Measurements from ENCODE around the gene ADAMTS8.
"Not testable (repeated sequence)": the region's sequence is repeated elsewhere in the genome, so short reads cannot be mapped to it uniquely, and the experiment has no call there.

The ADAMTS8 gene

GRCh38 chr11:130459521-130459920, 31.1 kb upstream of the ADAMTS8 start:
- no peak for DNase-seq

DNA sequence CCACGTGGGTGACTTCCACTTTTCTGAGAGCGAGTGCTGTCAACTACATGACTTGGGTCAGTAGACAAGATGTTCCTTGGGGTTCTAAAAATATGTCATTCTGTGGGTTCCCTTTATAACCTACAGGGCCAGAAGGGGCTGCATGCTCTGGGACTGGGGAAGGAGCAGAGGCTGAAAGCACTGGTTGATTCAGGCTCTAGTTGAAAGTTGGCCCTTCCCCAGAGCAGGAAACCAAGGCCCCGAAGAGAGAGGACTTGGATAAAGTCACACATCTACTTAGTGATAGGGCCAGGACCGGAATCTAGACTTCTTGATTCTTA, 30.0 kb upstream of the ADAMTS8 start:
- no peak for DNase-seq

DNA sequence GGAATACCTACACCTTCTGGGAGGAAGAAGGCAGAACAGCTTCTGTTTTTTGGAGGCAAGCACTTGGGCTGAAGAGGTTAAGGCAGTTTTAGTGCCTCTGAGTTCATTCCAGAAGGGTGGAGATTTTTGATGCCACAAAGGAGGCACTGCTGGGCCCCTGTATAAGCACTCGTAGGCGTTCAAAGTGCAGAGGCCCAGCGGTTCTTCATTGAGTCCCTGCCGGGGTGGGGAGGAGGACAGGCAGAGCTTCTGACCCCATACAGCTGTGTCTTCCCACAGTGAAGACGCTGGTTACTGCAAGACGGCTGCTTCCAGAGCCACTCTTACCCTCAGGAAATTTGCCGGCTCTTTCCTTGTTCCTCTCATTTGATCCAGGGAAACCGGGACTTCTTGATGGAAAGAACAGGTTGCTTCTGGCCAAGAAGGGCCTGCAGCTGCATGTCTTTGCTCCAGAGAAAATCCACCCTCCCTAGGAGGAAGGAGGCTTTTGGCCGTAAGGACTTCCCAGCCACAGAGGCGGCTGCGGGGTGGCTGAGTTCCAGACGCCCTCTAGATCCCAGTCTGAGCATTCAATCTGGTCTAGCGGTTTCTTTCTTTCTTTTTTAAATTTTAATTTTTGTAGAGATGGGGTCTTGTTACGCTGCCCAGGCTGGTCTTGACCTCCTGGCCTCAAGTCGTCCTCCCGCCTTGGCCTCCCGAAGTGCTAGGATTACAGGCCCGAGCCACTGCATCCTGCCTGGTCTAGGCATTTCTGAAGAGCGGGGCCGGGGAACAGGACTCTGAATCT, 29.4 kb upstream of the ADAMTS8 start:
- DNase-seq = peak; percentile 79

- DNase-seq = no peak
Measured at GRCh38 chr11:130456286-130456685, 27.9 kb upstream of the ADAMTS8 start.

DNA sequence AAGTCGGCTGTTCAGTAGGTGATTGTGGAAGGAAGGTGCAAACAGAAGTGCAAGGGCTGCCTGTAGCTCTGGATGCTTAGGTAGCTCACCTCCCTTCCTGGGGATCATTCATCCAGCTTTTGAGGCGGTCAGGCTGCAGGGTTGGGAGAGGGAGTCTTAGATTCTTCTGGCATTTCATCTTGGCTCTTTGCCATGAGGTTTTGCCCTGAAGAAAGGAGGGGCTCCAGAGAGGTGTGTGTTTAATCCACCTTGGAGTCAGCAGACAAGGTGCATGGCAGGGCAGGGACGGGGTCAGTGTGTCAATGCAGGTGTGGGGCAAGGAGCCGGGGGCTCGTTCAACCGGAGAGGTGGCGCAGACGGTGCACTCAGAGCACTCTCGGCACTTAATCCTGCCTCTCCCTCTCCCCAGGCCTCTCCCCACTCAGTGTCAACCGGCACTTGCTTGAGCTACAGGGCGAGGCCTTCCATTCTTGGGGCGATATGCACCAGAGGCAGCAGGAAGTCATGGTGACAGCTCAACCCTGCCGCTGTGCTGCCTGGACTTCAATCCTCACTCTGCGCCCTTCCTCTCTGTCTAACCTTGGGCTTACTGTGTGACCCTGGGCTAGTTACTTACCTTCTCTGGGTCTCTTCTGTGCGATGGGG, 27.2 kb upstream of the ADAMTS8 start:
- DNase-seq = no peak

DNA sequence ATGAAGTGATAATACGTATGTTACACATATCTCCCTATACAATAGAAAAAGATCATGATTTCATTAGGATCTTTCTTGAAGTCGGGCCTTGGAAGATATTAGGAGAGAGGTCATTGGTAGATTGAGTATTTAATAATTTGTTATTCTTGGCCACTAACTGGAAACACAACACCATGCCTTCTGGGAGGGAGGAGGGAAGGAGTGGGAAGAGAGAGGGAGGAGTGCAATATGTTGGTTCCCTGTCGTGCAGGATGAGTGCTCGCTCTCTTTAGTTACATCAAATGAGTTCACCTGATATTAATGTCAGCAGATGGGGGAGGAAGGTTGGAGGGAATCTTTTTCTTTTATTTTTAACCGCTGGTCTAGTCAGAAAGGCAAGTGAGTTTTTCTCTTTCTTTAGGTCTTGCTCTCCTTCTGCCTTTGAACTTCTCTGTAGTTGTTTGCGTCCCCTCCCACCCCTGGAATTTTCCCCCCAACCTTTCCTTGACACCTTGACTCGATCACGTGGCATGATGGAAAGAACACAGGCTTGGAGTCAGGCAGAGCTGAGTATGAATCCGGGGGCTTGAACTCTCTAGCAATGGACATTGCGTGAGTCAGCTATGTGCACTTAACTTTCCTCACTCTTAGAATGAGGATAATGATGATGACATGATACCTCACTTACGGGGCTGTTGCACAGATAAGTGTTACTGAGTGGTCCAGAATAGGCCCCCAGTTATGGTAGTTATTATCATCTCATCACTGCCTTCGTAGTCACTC, 26.3 kb upstream of the ADAMTS8 start:
- no peak for DNase-seq

DNA sequence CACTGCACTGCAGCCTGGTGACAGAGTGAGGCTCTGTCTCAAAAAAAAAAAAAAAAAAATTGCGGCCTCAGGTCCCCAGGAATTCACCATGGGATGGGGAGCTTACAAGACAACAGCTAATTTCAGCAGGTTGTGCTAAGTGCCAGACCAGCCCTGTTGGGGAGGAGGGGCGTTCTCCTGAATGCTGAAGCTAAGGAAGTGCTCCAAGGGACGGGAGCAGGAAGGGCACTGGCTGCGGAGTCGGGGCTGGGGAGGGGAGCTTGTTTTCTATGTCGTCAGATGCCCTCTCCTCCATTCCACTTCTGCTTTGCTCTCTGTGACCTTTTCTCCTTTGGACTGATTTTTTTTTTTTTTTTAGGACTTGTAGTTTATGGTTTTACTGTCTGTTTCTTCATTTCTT, 24.5 kb upstream of the ADAMTS8 start:
- DNase-seq = no peak

DNA sequence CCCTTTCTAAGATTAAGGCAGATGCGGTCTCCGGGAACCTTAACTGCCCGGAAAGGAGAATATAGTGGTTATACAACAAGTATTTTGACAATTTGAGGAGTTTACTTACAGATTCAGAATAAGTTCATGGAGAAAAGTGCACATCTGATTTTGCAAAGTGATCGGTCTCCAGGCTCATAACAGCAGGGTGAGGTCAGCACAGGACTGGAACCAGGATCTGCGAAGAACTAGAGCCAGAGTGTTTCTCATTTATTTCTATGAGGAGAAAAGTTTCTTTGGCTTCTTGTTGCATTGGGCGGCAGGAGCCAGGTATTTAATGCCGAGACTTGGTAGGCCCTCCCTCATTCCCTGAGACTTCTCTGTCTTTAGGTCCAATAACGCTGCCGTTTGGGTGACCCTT, 23.8 kb upstream of the ADAMTS8 start:
- no peak for DNase-seq

DNA sequence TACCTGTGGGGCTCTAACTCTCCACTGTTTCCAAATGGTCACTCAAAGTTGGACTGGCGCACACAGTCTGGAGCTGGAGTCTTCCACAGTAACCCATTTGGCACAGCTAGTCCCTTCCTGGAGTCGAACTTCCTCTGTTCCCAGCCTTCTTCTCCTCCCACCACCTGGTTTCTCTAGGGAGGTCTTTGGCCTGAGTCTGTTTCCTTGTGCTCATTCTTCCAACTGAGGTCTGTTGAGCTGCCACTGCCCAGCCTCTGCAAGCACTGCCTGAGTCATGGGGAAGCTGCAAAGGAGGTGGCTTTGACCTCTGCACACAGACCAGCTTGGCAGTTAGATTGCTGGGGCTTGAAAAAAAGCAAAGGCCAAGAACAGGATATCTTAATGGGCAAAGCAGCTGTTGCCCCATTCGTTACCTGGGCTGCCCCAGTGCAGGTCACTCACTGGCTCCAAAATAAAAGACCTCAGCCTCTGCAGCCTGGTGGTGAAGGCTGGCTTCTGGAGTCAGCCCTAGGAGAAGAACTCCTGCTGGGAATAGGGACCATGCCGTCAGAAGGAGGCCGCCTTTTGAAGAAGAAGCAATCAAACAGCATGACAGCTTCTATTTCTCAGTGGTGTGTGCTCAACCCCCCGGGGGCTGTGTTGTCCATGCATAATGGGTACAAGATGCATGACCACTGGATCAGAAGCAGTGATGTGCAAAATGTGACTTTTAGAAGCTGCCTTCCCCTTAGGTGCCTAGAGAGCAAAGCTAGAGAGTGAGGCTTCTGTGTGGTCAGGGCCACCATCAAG, 23.0 kb upstream of the ADAMTS8 start:
- DNase-seq = peak; percentile 72

DNA sequence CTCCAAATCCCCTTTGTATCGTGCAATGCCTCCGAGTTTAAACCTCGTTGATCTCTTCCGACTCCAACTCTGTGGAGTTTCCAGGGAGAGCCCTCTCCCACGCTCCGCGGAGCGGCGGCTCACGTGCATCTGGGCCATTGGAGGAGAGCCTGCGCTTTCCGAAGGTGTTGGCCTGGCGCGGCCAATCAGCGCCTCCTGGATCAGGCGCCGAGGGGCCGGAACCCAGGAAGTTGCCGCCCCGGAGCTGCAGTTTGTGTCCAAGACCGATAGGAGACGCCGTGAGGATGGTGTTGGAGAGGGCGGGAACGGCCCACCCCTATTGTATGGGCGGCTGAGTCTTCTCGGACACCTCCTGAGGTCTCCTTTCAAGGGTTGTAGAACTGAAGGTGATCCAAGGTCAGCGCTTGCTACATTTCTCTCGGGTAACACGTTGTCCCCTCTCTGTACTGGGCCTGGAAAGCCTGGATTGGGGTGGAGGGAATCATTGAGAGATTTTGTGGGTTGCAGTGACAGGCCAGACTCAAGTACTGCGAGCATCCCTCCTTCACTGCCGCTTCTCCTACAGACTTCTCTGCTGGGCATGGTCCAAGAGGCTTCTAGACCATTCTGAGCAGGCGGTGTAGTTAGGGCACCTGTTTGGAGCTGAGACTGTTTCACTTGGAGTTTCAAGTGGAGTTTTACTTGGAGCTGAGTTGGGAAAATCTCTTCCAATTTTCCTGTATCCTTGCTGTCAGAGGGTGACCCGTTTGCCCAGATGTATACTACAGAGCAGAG, 21.8 kb upstream of the ADAMTS8 start:
- DNase-seq = peak; percentile 92

GRCh38 chr11:130449310-130449990, 21.0 kb upstream of the ADAMTS8 start:
- no peak for DNase-seq

- peak; percentile 95 for DNase-seq
Measured at GRCh38 chr11:130448416-130449309, 20.3 kb upstream of the ADAMTS8 start, which contains the start of gene ADAMTS15. TSS of gene ADAMTS15 (plus strand) at chr11:130448645. CDS start at chr11:130448974, 329 bp downstream.

GRCh38 chr11:130448039-130448415, 19.6 kb upstream of the ADAMTS8 start:
- DNase-seq = no peak

DNA sequence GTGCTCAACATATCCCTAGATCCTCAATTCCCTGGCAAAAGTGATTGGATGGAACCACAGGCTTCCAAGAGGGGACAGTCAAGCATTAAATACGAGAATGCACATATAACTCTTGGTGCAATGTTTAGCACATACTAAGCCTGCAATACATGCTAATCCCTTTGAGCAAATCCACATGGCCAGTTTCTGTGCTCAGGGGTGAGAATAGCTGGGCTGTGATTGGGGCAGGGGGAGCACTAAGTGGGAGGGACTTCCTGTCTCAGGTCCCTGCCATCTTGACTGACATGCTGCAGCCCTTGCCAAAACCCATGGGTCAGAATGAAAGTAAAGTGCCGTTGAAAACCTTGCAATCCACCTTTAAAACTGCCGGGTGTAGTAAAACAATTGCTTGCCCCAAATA, 17.4 kb upstream of the ADAMTS8 start:
- no peak for DNase-seq

DNA sequence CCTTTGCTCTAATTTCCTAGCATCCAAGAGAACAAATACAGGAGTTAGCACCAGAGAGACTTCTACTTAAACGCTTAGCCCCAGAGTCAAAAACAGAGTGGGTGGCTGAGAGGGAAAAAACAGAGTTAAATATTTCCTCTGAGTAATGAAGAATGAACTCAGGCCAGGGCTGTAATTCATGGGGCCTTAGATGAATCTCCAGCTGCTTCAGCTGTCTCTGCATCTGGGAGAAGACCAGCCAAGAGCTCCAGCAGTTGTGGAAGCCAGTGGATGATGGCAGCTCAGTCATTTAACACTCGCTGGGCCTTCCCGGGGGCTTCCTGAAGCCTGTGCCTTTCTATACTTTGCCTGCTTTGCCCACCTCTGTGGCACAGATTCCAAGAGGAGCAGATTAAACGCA, 14.3 kb upstream of the ADAMTS8 start:
- DNase-seq = peak; percentile 81

DNA sequence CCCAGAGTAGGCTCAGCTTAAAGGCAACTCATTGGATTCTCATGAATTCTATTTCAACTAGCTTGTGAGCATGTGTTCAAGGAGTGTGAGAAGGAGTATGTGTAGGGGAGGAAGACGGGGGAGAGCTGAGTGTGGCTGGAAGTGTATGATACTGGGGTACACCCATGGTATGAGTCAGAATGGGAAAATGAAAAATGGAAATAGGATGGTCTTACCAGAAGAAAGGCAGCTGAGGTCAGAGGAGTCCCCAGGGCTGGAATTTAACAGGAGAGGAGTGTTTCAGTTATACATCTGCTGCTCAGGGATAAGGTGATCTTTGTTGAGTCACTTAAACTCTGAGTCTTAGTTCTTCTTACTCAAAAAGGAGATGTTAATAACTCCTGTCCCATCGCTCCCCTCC, 13.3 kb upstream of the ADAMTS8 start:
- no peak for DNase-seq

GRCh38 chr11:130439876-130440275, 11.5 kb upstream of the ADAMTS8 start:
- no peak for DNase-seq

GRCh38 chr11:130439160-130439519, 10.7 kb upstream of the ADAMTS8 start:
- no peak for DNase-seq

DNA sequence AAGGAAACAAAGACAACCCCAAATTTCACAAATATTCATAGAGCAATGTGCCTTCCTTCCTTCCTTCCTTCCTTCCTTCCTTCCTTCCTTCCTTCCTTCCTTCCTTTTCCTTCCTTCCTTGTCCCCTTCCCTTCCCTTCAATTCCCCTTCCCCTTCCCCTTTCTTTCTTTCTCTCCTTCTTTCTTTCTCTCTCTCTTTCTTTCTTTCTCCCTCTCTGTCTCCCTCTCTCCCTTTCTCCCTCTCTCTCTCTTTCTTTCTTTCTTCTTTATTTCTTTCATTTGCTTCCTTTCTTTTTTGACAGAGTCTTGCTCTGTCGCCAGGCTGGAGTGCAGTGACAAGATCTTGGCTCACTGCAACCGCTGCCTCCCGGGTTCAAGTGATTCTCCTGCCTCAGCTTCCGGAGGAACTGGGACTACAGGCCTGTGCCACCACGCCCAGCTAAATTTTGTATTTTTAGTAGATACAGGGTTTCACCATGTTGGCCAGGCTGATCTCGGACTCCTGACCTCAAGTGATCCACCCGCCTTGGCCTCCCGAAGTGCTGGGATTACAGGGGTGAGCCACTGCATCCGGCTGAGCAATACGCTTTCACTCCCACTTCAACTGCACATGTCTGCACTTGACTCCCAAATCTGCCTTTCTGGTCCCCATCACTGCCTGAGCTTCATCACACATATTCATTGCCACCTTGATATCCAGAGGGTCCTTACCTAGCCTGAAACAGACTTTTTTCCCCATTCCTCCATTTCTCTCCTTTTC, 10.2 kb upstream of the ADAMTS8 start:
- not testable (repeated sequence) for DNase-seq

- no peak for DNase-seq
Measured at GRCh38 chr11:130437848-130438247, 9.4 kb upstream of the ADAMTS8 start.
